Measurements from ENCODE around the gene SCAMP3. TPM values are rescaled to one million over a fixed set of nuclear protein-coding genes. Genes with fewer than 3 reads are reported as not detected.

SCAMP3 gene
- total and polyA plus RNA-seq, 2 of the 4 experiments (the other 2 are of a cell fraction), result 30.5 to 118 TPM

DNA sequence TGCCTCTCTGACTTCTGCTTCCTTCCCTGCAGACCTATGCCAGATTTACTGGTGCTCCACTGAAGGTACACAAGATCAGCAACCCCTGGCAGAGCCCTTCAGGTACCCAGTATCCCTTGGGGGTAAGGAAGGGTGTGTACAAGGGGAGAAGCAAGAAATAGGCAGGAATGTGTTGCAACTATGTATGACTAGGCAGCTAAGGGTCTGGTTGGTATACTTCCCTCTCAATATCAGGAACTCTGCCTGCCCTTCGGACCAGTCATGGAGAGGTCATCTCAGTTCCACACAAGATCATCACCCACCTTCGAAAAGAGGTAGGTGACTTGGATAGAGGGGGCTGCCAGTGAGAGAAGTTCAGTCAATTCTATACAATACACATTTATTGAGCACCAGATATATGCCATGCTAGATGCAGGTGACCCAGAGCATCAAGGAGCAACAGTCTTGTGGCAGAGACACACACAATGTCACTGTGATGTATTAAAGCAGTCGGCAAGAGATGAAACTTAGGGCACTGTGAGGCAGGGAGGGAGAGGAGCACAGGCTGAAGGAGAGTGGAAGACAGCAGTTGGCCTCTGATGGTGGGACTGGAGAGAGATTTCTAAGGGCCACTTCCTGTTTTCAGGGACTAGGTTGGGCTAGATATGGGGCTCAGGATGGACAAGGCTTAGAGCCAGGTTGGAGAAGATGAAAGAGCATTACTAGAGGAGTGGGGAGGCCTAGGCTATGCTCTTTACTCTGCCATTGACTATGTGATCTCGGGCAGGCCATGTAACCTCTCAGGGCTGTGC, 51.7 kb downstream of the SCAMP3 start:
- Histone ChIP-seq H2BK15ac (ENCODE audit: low read depth, low read length) (no peak overlapping the region), H3K9ac (ENCODE audit: low read depth, low read length) (no peak overlapping the region), H3K4ac (ENCODE audit: low read depth, low read length) (no peak overlapping the region), H4K5ac (ENCODE audit: low read depth, low read length) (no peak overlapping the region), H3K14ac (replicated peaks; ENCODE audit: low read depth, low read length) (no peak overlapping the region), H3K4me3 (ENCODE audit: insufficient read depth, low read depth, low read length) (no peak overlapping the region), H3K23ac (ENCODE audit: low read depth, low read length) (no peak overlapping the region), H3K4me1 (ENCODE audit: control insufficient read depth, insufficient read depth, low read length) (peaks cover 15% of the 10 kb centered on the region), H3K9me1 (ENCODE audit: insufficient read depth, low read length) (peaks cover 6% of the 10 kb centered on the region; the same call in 1 of the 2 replicates), H4K20me1 (ENCODE audit: insufficient read depth, low read length) (no peaks in the 10 kb centered on the region), H3K9me3 (ENCODE audit: control insufficient read depth, insufficient read depth, low read length) (no peaks in the 10 kb centered on the region), H2AK9ac (replicated peaks; ENCODE audit: low read depth, low read length, poor library complexity) (no peak overlapping the region), H2BK120ac (ENCODE audit: low read depth, low read length) (no peak overlapping the region), H3K18ac (ENCODE audit: low read depth, low read length) (no peak overlapping the region), H4K91ac (ENCODE audit: insufficient read depth, low read depth, low read length) (no peak overlapping the region), H2AK5ac (ENCODE audit: low read depth, low read length) (no peak overlapping the region; the same call in 1 of the 2 replicates), H3K56ac (ENCODE audit: extremely low read depth, insufficient read depth, low read length) (no peak overlapping the region), H4K8ac (ENCODE audit: low read depth in 2 of 2, low read length in 2 of 2) (peak overlapping the region in 1 of 2 experiments; percentile 99; a peak in 1 of 4 replicates), H3K4me2 (ENCODE audit: low read depth, low read length) (no peak overlapping the region), H3K36me3 (ENCODE audit: control insufficient read depth, insufficient read depth, low read length) (peaks cover 8% of the 10 kb centered on the region), H3K27ac (ENCODE audit: insufficient read depth, low read length) (no peak overlapping the region), H2AFZ (replicated peaks; ENCODE audit: low read length, poor library complexity) (no peak overlapping the region), H3K27me3 (ENCODE audit: control insufficient read depth, insufficient read depth, low read length) (no peaks in the 10 kb centered on the region), H2BK5ac (ENCODE audit: low read depth, low read length, poor library complexity, severe bottlenecking) (no peak overlapping the region), H2BK20ac (ENCODE audit: low read depth, low read length) (no peak overlapping the region), H3K79me1 (ENCODE audit: low read depth in 1 of 2, low read length in 2 of 2) (peaks cover 13 to 24% of the 10 kb centered on the region in 2 experiments)
- ChIA-PET CTCF (no interaction called here), POLR2A (ENCODE audit: unreplicated experiment) (no interaction called here)
- no CpG with 5 or more reads among the region's 4 CpGs for WGBS, 2 experiments (ENCODE audit: extremely low coverage in 2 of 2, insufficient read length in 1 of 2)
- TF ChIP-seq NFE2L2 (IDR thresholded peaks at IDR 0.05; ENCODE audit: low read depth, low read length) (no peak), POLR2A (IDR thresholded peaks at IDR 0.05; ENCODE audit: low read depth, low read length) (no peak), RCOR1 (IDR thresholded peaks at IDR 0.05; ENCODE audit: insufficient replicate concordance, low read length) (no peak), MAZ (IDR thresholded peaks at IDR 0.05; ENCODE audit: borderline replicate concordance, low read depth, low read length) (no peak), CHD1 (IDR thresholded peaks at IDR 0.05; ENCODE audit: low read depth, low read length) (no peak), MXI1 (IDR thresholded peaks at IDR 0.05; ENCODE audit: borderline replicate concordance, low read depth, low read length) (no peak), SMC3 (IDR thresholded peaks at IDR 0.05; ENCODE audit: low read depth, low read length) (no peak), CEBPB (IDR thresholded peaks at IDR 0.05; ENCODE audit: low read depth, low read length) (no peak), RAD21 (IDR thresholded peaks at IDR 0.05; ENCODE audit: low read length) (no peak), MAFK (IDR thresholded peaks at IDR 0.05; ENCODE audit: low read depth, low read length) (no peak), RFX5 (IDR thresholded peaks at IDR 0.05; ENCODE audit: low read depth, low read length) (no peak), BHLHE40 (IDR thresholded peaks at IDR 0.05; ENCODE audit: low read depth, low read length) (no peak), USF2 (IDR thresholded peaks at IDR 0.05; ENCODE audit: low read depth, low read length) (no peak), FOS (IDR thresholded peaks at IDR 0.05; ENCODE audit: low read depth, low read length) (no peak)
- TF ChIP-seq, protein P1, sequence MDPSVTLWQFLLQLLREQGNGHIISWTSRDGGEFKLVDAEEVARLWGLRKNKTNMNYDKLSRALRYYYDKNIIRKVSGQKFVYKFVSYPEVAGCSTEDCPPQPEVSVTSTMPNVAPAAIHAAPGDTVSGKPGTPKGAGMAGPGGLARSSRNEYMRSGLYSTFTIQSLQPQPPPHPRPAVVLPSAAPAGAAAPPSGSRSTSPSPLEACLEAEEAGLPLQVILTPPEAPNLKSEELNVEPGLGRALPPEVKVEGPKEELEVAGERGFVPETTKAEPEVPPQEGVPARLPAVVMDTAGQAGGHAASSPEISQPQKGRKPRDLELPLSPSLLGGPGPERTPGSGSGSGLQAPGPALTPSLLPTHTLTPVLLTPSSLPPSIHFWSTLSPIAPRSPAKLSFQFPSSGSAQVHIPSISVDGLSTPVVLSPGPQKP (IDR thresholded peaks at IDR 0.05; ENCODE audit: borderline replicate concordance, low read depth, low read length), result no peak
- TF ChIP-seq, protein P2, sequence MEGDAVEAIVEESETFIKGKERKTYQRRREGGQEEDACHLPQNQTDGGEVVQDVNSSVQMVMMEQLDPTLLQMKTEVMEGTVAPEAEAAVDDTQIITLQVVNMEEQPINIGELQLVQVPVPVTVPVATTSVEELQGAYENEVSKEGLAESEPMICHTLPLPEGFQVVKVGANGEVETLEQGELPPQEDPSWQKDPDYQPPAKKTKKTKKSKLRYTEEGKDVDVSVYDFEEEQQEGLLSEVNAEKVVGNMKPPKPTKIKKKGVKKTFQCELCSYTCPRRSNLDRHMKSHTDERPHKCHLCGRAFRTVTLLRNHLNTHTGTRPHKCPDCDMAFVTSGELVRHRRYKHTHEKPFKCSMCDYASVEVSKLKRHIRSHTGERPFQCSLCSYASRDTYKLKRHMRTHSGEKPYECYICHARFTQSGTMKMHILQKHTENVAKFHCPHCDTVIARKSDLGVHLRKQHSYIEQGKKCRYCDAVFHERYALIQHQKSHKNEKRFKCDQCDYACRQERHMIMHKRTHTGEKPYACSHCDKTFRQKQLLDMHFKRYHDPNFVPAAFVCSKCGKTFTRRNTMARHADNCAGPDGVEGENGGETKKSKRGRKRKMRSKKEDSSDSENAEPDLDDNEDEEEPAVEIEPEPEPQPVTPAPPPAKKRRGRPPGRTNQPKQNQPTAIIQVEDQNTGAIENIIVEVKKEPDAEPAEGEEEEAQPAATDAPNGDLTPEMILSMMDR (conservative IDR thresholded peaks at IDR 0.05; ENCODE audit: low read depth, low read length), result no peak
- dilution Hi-C loops (cut with HindIII; ENCODE audit: low sequenced_read_pairs, unreplicated experiment), result no loop called here
- intact Hi-C loops (cut with micrococcal nuclease), result no loop called here
- BruUV-seq (replicated peaks), result no TSS peak
- in situ Hi-C loops (cut with MboI; ENCODE audit: low sequenced_read_pairs), result no loop called here
- DNase-seq, result no peak
- ATAC-seq (ENCODE audit: low read depth), result no peak
